GM21723 (cell line): ENCODE data around the gene TRAFD1.

Source experiments
- ATAC-seq: cut with Tn5 transposase; IDR thresholded peaks from one replicate; pipeline ENCODE4 v1.9.1; 2021; ENCODE audit warnings: mild to moderate bottlenecking, moderate library complexity; ENCODE audit not compliant: unreplicated experiment

The TRAFD1 gene

DNA sequence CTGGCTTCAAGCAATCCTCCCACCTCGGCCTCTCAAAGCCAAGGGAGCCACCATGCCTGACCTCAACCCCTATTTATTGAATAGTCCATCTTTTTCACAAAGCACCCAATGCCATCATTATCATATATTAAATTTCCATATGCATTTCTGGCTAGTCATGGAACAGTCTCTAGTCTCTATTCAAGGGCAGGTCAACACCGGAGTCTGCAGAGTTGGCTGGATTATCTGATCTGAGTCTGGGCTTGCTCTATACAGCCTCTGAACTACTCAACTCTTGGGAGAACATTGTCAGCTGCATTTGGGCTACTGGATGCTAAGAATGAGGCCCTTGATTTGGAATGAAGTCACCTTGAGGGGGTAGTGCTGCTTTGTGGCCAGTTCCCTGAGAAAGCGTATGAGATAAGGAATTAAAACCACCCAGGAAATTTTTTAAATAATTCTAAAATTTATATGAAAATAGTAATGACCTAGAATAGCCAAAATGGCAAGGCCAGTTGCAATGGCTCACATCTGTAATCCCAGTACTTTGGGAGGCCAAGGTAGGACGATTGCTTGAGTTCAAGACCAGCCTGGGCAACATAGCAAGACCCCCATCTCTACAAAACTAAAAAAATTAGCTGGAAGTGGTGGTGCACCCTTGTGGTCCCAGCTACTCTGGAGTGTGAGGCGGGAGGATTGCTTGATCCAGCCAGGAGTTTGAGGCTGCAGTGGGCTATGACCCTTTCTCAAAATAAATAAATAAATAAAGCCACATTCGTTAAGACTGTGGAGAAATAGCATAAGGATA lies 9.9 kb upstream of the TRAFD1 start:
- no peak for ATAC-seq

DNA sequence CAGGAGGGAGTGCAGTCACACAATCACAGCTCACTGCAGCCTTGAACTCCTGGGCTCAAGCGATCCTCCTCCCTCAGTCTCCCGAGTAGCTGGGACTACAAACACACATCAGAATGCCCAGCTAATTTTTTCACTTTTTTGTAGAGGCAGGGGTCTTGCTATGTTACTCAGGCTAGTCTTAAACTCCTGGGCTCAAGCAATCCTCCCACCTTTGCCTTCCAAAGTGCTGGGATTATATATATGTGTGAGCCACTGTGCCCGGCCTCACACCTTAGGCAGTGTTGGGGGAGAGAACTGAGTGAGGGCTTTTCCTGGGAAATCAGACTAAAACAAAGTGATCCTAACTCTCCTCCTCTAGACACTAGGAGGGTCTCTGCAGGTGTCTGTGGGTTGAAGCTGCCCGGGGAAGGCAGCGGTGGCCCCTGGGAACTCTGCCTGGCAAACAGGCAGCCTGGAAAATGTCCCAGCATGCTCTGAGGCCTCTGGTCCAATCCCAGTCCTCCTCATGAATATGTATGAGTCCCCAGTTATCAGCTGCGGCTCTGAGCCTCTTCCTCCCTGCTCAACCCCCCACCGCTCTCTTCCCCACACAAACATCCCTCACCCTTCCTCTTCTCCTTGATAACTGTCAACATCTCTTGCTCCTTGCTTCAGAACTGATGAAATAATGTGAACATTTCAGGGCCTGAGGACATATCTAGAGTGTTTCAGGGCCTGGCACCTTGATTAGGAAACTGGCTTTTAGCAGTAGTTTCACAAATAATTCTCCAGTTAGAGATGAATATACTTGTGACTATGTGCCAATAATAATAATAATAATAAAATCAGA lies 8.9 kb upstream of the TRAFD1 start:
- peak; percentile 68 for ATAC-seq

DNA sequence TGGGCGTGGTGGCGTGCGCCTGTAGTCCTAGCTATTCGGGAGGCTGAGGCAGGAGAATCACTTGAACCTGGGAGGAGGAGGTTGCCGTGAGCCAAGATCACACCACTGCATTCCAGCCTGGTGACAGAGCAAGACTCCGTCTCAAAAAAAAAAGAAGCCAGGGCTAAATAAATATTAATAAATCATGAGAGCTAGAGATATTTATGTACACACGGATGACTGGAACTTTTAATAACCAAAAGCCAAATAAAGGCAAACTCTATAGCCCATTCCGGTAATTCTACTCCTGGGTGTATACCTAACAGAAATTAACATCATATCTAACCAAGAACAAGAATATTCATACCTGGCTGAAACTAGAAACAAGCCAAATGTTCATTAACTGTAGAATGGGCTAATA lies 7.7 kb upstream of the TRAFD1 start:
- no peak for ATAC-seq

GRCh38 chr12:112121780-112122565 lies 3.4 kb upstream of the TRAFD1 start:
- no peak for ATAC-seq

DNA sequence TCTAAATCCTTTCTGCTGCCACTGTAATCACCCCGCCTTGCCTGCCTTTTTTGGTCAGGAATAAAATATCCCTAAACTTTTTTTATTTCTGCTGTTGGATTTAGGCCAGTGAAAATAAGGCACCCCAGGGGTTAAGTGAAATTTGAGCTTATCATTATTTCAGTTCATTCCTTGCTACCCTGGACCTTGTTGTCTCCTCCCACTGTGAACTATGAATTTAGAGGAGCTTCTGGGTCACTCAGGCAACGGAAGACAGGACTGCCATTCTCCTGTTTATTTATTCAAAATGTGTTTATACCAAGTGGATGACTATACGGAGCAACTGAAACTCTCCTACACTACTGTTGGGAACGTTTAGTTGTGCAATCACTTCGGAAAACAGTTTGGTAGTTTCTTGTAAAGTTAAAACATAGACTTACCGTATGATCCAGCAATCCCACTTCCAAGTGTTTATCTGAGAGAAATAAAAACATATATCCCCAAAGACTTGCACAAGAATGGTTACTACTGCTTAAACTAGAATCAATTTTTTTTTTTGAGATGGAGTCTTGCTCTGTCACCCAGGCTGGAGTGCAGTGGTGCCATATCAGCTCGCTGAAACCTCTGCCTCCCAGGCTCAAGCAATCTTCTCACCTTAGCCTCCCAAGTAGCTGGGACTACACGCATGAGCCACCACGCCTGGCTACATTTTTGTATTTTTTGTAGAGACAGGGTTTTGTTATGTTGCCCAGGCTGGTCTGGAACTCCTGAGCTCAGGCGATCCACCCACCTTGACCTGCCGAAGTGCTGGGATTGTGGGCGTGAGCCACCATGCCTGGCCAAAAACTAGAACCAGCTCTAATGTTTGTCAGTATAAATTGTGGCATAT lies 2.3 kb upstream of the TRAFD1 start:
- no peak for ATAC-seq

GRCh38 chr12:112124918-112125249 lies 476 bp upstream of the TRAFD1 start:
- ATAC-seq, result peak; percentile 4

DNA sequence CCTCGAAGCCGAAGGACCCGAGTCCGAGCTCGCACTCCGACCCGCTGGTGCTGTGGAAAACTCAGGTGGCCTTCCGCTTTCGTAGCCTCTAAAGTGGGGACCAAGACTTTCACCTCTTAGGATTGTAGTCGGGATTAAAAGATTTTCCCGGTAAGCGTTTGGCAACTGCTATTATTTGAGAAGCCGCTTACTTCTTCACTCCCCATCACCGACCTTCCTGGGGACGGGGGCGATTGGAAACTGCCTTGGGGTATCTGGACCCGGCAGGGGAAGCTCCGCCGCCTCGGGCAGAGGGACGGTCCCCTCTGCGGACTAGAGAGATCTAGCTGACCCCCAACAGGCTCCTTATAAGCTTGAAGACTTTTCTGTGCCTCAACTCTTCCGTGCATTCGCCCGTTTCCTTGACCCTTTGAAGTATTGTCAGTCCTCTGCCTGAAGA lies 659 bp downstream of the TRAFD1 start:
- ATAC-seq, result no peak

GRCh38 chr12:112126911-112127310 lies 1.6 kb downstream of the TRAFD1 start:
- no peak for ATAC-seq

GRCh38 chr12:112130441-112130998 lies 5.2 kb downstream of the TRAFD1 start:
- ATAC-seq, result peak; percentile 51

GRCh38 chr12:112131686-112132085 lies 6.3 kb downstream of the TRAFD1 start:
- ATAC-seq, result no peak

DNA sequence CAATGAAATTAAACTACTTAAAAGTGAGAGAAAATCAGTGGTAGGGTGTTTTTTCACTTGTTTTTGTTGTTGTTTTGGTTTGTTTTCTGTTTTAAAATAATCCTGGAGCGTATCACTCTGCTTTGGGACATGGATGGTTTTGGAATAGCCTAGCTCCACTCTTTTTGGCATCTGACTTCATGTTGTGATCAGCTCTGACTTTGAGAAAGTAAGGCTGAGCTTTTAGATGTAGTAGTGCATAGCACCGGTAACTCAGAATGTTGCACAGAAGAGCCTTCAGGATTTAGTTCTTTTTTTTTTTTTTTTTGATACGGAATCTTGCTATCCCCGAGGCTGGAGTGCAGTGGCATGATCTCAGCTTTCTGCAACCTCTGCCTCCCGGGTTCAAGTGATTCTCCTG lies 8.1 kb downstream of the TRAFD1 start:
- no peak for ATAC-seq

DNA sequence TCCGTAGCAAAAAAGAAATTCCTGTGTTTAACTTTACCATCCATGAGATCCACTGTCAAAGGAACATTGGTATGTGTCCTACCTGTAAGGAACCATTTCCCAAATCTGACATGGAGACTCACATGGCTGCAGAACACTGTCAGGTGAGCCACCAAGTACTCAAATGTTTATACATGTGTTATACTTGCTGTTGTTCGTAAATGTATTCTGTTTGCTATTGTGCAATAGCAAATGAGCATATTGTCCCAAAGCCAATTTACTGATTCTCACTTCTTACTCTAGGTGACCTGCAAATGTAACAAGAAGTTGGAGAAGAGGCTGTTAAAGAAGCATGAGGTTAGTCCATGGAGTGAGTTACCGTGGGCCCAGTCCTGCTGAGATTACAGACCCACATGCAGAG lies 9.4 kb downstream of the TRAFD1 start:
- no peak for ATAC-seq

DNA sequence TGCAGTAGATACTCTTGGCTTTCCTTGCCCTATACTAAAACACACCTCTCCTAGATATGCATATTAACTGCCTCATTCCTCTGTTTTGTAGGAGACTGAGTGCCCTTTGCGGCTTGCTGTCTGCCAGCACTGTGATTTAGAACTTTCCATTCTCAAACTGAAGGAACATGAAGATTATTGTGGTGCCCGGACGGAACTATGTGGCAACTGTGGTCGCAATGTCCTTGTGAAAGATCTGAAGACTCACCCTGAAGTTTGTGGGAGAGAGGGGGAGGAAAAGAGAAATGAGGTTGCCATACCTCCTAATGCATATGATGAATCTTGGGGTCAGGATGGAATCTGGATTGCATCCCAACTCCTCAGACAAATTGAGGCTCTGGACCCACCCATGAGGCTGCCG lies 15.4 kb downstream of the TRAFD1 start:
- no peak for ATAC-seq

GRCh38 chr12:112146123-112146522 lies 20.8 kb downstream of the TRAFD1 start:
- no peak for ATAC-seq

GRCh38 chr12:112148031-112148513 lies 22.7 kb downstream of the TRAFD1 start:
- no peak for ATAC-seq

DNA sequence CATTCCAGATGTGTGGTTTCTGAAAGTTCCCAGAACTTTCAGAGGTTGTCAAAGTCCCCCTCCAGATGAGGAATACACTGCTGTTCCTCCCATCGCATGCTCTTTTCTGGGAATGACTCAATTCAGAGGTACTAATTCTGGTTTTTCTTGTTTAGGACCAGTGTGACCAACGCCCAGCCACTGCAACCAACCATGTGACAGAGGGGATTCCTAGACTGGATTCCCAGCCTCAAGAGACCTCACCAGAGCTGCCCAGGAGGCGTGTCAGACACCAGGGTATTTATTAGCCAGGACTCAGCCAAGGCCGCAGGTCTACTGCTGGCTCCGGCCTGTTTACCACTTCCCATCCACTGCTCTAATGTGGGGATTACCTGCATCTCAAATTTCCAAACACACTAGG lies 24.2 kb downstream of the TRAFD1 start:
- no peak for ATAC-seq

- no peak for ATAC-seq
Measured at GRCh38 chr12:112151766-112152541, 26.6 kb downstream of the TRAFD1 start.

DNA sequence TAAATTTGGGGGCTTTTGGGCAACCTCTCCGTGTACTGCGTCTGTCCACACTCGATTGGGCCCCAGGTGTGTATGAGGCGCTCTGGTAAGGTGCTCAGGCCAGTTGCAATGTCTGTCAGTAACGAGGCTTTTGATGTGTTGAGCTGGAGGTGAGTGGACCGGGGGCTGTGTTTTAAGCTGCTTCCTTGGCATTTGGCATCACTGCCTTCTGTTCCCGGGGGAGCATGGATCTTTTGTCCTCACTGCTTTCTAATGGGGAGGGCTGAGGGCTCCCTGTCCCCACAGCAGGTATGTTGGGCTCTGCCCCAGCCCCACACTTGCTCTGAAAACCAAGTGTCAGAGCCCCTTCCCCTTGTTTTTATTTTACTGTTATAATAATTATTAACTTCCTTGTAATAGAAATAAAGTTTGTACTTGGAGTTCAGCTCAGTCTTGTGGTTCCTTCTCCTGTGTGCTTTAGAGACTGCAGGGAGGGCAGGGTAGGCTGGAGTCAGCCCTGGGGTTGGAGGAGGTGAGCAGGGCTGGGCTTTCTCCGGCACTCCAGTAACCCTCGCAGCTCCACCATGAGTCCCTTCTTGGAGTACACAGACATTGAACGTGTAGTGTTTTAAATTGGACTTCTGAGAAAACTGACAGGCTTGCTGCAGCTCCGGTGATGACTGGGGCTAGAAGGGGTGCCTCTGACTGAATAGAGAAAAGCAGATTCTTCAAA lies 28.0 kb downstream of the TRAFD1 start:
- no peak for ATAC-seq

DNA sequence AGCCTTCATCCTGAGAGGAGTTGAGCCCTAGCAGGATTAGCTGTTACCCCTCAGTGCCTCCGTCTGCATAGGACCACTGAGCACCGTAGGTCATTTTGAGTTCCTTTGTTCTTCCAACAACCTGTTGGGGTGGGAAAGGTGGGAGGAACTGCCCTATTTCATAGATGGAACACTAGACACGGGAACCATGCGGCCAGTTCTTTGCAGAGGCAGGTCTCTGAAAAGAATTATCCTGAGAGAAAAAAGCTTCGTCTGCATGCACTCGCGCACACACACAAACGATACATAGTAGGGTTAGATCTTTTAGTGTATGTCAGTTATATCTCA lies 28.5 kb downstream of the TRAFD1 start:
- no peak for ATAC-seq
